ENCODE results near the gene MRPL43. TPM values are rescaled to one million over a fixed set of nuclear protein-coding genes. Genes with fewer than 3 reads are reported as not detected.

Gene MRPL43
- total RNA-seq, 4 donors from 2014 or later = 32.5 to 104 (median 77.1) TPM

GRCh38 chr10:101022967-101023705 is 35.8 kb upstream of the MRPL43 start:
- in situ Hi-C loops (cut with MboI; ENCODE audit: low pct_ligation_motif_present in 1 of 4, low pct_unique_long_range_greater_than_20kb in 1 of 4, low sequenced_read_pairs in 3 of 4) = no loop called here
- intact Hi-C loops (cut with DNase I; ENCODE audit: low total_unique reads) = no loop called here
- no peaks in the 10 kb centered on the region for H3K36me3 ChIP-seq
- DNase-seq = no peak
- H3K4me1 ChIP-seq = peaks cover 0 to 7% (median 5%) of the 10 kb centered on the region in 4 donors
- peaks cover 7% of the 10 kb centered on the region for H3K27me3 ChIP-seq
- H3K27ac ChIP-seq = no peak overlapping the region
- H3K4me3 ChIP-seq = no peak overlapping the region
- no peak for TF ChIP-seq EP300 (IDR thresholded peaks at IDR 0.05; ENCODE audit: low read depth)
- TF ChIP-seq CTCF (IDR thresholded peaks at IDR 0.05) = no peak
- TF ChIP-seq POLR2AphosphoS5 (IDR thresholded peaks at IDR 0.05) = no peak
- TF ChIP-seq POLR2A (IDR thresholded peaks at IDR 0.05) = no peak
- 78 to 92% methylated on average over 1 to 15 of the region's 15 CpGs for WGBS, 2 donors (ENCODE audit: low coverage in 1 of 2)
- no peaks in the 10 kb centered on the region for H3K9me3 ChIP-seq

DNA sequence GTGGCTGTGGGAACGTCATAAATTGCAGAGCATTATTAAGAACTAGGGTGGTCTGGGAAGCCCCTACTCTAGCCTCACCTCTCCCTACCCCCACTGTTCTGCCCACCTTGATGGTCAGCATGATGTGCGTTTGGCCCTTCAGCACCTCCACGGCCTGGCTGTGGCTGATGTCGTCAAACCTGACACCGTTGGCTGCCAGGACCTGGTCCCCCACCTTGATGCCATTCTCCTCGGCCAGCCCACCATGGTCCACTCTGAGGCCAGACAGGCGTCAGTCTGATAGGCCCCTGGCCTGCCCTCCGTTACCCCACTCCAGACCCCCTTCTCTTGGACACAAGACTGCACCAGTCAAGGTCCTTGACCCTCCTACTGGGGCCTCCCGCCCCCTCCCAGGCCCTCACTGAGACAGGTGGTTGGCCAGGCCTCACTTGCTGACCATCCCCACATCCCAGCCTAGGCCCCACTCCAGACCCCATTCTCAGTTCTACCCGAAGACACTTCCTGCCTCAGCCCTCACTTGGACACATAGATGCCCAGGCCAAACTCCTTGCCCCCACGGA is 34.5 kb upstream of the MRPL43 start:
- Histone ChIP-seq H3K4me3 (no peak overlapping the region), H3K36me3 (no peaks in the 10 kb centered on the region), H3K27me3 (peaks cover 18% of the 10 kb centered on the region), H3K9me3 (no peaks in the 10 kb centered on the region), H3K4me1 (peaks cover 0 to 7% (median 5%) of the 10 kb centered on the region in 4 donors), H3K27ac (no peak overlapping the region)
- TF ChIP-seq CTCF (IDR thresholded peaks at IDR 0.05) (no peak), POLR2AphosphoS5 (IDR thresholded peaks at IDR 0.05) (no peak), EP300 (IDR thresholded peaks at IDR 0.05; ENCODE audit: low read depth) (no peak), POLR2A (IDR thresholded peaks at IDR 0.05) (no peak)
- intact Hi-C loops (cut with DNase I; ENCODE audit: low total_unique reads) (no loop called here), in situ Hi-C loops (cut with MboI; ENCODE audit: low pct_ligation_motif_present in 1 of 4, low pct_unique_long_range_greater_than_20kb in 1 of 4, low sequenced_read_pairs in 3 of 4) (no loop called here)
- DNase-seq = no peak
- 90% methylated on average over 11 of the region's 11 CpGs; no CpG with 5 or more reads in 1 of the 2 donors for WGBS, 2 donors (ENCODE audit: low coverage in 1 of 2)

DNA sequence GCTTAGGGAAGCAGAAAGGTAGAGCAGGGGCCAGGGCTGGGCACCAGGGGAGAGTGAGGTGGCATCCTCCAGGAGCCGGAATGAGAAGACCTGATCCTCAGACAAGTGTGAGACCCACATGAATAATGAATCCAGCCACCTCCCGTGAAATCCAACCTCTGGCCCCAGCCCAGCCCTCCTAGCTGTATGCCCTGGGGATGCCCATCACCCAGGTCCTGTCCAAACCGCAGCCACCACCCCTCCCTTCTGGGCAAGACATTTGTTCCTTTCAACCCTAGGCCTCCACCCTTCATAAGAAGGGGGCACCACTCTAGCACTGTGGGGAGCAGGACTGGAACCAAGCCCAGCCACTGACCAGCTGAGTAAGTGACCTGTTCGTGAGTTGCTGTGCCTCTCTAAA is 33.9 kb upstream of the MRPL43 start:
- 81% methylated on average over 4 of the region's 4 CpGs; no CpG with 5 or more reads in 1 of the 2 donors for WGBS, 2 donors (ENCODE audit: low coverage in 1 of 2)
- no peak for DNase-seq
- H3K36me3 ChIP-seq = no peaks in the 10 kb centered on the region
- intact Hi-C loops (cut with DNase I; ENCODE audit: low total_unique reads) = no loop called here
- no peak for TF ChIP-seq EP300 (IDR thresholded peaks at IDR 0.05; ENCODE audit: low read depth)
- TF ChIP-seq POLR2A (IDR thresholded peaks at IDR 0.05) = no peak
- no peak for TF ChIP-seq POLR2AphosphoS5 (IDR thresholded peaks at IDR 0.05)
- no peak for TF ChIP-seq CTCF (IDR thresholded peaks at IDR 0.05)
- peaks cover 0 to 7% (median 5%) of the 10 kb centered on the region in 4 donors for H3K4me1 ChIP-seq
- no peak overlapping the region for H3K4me3 ChIP-seq
- in situ Hi-C loops (cut with MboI; ENCODE audit: low pct_ligation_motif_present in 1 of 4, low pct_unique_long_range_greater_than_20kb in 1 of 4, low sequenced_read_pairs in 3 of 4) = no loop called here
- no peaks in the 10 kb centered on the region for H3K9me3 ChIP-seq
- H3K27ac ChIP-seq = no peak overlapping the region
- peaks cover 22% of the 10 kb centered on the region for H3K27me3 ChIP-seq

- in situ Hi-C loops (cut with MboI; ENCODE audit: low pct_ligation_motif_present in 1 of 4, low pct_unique_long_range_greater_than_20kb in 1 of 4, low sequenced_read_pairs in 3 of 4) = no loop called here
- intact Hi-C loops (cut with DNase I; ENCODE audit: low total_unique reads) = no loop called here
- Histone ChIP-seq H3K4me1 (peaks cover 0 to 7% (median 5%) of the 10 kb centered on the region in 4 donors), H3K27ac (no peak overlapping the region), H3K9me3 (no peaks in the 10 kb centered on the region), H3K27me3 (peaks cover 24% of the 10 kb centered on the region), H3K36me3 (no peaks in the 10 kb centered on the region), H3K4me3 (no peak overlapping the region)
- WGBS, 2 donors (ENCODE audit: low coverage in 1 of 2) = 73 to 85% methylated on average over 2 to 10 of the region's 10 CpGs
- TF ChIP-seq CTCF (IDR thresholded peaks at IDR 0.05) = no peak
- TF ChIP-seq POLR2AphosphoS5 (IDR thresholded peaks at IDR 0.05) = no peak
- no peak for TF ChIP-seq EP300 (IDR thresholded peaks at IDR 0.05; ENCODE audit: low read depth)
- no peak for TF ChIP-seq POLR2A (IDR thresholded peaks at IDR 0.05)
- no peak for DNase-seq
Measured at GRCh38 chr10:101020427-101021075, 33.3 kb upstream of the MRPL43 start.
